Measurements from ENCODE around the gene MROH8.
"Not testable (repeated sequence)": the region's sequence is repeated elsewhere in the genome, so short reads cannot be mapped to it uniquely, and the experiment has no call there.

Gene MROH8

DNA sequence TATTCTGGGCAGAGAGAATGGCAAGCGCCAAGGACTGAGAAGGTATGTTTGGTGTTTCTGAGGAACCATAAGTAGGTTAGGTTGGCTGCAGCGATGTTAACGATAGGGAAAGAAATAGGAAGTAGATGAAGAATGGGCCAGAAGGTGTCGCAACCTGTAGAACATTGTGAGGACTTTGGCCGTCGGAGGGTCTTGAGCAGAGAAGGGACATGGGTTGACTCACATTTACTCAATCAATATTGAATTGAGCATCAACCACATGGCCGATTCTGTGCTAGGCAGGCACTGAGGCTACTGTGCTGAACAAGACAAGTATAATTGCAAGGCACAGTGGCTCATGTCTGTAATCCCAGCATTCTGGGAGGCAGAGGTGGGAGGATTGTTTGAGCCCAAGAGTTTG is 27.1 kb downstream of the MROH8 start:
- DNase-seq, result no peak

DNA sequence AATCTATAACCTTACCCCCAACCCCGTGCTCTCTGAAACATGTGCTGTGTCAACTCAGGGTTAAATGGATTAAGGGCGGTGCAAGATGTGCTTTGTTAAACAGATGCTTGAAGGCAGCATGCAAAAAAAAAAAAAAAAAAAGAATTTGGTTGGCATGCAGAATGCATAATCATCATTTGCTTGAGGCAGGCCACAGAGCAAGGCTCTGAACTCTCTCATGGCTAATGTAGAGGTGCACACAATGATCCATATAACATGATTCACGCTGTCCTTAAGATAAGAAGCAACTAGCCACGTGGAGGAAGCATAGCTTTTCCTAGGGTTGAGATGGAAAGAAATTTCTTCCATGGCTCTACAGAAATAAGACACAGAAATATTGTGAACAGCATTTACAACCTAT is 27.8 kb downstream of the MROH8 start:
- no peak for DNase-seq

DNA sequence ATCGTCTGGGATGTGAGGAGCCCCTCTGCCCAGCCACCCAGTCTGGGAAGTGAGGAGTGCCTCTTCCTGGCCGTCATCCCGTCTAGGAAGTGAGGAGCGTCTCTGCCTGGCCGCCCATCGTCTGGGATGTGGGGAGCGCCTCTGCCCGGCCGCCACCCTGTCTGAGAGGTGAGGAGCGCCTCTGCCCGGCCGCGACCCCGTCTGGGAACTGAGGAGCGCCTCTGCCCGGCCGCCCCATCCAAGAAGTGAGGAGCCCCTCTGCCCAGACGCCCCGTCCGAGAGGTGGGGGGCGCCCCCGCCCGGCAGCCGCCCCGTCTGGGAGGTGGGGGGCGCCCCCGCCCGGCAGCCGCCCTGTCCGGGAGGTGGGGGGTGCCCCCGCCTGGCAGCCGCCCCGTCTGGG is 28.5 kb downstream of the MROH8 start:
- not testable (repeated sequence) for DNase-seq

DNA sequence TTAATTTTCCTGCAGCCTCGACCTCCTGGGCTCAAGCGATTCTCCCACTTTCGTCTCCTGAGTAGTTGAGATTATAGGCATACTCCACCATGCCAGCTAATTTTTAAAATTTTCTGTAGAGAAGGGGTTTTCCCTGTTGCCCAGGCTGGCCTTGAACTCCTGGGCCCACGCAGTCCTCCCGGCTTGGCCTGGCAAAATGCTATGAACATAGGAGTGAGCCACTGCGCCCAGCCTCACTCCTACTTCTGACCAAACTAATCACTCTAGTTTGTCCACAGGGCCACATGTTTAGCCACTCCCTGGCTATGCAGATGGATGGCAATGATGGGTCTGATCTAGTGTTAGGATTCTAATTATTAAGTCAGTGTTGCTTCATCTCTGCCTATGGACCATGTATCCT is 32.1 kb downstream of the MROH8 start:
- no peak for DNase-seq

DNA sequence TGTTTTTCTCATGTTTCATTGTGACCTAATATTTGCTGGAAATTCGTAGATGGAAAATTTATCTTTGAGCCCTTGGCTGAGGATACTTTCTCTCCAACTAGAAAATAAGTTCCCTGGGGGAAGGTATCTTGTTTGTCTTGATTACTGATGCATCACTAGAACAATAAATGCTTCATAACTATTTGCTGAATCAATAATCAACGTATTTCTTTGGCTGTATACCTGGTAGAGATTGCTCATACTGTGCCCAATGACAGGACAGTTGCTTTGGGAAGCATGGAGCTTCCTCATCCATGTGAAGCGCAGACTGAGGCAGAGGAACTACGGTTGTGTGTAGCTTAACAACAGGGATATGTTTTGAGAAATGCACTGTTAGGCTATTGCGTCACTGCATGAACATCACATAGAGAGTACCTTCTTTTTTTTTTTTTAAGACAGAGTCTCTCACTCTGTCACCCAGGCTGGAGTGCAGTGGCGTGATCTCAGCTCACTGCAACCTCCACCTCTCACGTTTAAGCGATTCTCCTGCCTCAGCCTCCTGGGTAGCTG is 34.4 kb downstream of the MROH8 start:
- DNase-seq, result no peak

DNA sequence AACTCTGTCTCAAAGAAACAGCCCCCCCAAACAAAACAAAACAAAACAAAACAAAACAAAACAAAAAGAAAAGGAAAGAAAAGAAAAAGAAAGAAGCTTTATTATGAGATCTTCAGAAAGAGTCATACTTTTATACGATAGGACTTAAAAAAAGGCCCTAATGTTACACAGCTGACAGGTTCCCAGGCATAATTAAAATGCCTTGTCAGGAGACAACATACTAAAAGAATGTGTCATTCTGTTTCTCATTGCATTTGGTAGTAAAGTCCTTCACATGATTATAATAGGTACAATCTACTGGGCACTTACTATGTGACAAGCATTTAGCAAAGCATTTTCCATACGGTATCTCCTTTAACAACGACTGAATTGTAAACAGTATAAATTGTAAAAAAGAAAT is 36.6 kb downstream of the MROH8 start:
- no peak for DNase-seq

DNA sequence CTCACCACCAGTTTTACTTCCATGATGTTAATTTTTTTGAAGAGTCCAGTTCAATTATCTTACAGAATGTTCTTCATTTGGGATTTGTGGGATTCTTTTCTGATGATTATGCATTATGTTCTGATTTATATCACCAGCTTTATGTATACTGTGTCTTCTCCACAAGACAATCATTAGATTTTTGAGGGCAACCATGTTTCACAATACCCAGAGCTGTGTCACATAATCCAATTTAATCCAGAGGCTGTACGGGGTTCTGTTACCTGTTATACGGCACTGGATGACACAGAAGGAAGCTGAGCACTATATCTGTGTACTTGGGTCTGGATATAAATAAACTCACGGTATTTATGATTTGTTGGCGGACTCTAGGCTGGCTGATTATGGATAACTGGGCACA is 41.8 kb downstream of the MROH8 start:
- DNase-seq, result no peak

DNA sequence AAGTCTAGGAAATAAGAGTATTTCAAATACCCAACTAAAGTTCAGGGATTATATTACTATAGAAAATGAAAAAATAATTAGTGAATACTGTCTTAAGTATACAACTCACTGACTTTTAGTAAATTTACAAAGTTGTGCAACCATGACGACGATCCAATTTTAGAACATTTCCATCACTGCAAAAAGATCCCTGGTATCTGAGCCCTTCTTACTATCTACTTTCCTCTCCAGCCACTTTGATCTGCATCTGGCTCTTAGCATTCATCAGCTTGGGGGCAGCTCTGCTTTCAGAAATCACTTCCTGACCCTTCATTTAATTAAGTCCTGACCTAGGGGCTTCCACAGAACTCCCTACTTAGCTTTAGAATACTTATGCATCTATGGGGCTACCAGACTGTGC is 45.4 kb downstream of the MROH8 start:
- no peak for DNase-seq

DNA sequence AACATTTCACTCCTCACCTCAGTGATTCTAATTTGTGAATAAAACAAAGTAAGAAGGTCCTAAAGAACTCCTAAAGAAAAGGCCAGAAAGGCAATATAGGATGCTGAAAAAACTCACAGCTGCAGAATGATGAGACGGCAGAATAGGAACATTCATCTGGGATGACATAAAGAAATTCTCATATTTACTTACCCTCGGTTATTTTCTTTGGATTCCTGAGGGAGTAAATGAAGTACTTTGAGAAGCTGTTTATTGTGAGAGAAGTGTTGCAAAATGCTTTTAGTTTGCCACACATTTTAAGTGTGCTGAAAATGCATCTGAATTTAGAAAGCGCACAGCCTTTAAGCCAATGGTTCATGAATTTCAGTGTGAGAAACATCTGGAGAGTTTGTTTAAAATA is 47.9 kb downstream of the MROH8 start:
- no peak for DNase-seq

DNA sequence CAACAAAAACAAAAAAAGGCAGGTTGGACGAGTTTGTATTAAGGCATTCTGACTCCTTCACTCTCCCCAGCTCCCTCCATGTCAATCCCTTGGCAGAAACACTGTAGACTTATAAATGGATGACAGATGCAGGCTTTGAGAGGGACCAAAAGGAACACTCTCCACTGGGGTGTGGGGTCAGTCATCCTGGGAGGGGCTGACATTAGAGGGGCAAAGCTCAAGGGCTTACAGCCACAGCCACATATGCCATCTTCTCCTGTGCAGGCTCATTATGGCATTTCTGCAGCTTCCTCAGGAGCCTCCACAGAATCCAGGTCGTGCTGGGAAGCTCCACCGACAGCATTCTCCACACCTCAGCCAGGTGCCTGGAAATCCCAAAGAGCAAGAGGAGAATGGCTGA is 50.5 kb downstream of the MROH8 start:
- DNase-seq, result no peak

DNA sequence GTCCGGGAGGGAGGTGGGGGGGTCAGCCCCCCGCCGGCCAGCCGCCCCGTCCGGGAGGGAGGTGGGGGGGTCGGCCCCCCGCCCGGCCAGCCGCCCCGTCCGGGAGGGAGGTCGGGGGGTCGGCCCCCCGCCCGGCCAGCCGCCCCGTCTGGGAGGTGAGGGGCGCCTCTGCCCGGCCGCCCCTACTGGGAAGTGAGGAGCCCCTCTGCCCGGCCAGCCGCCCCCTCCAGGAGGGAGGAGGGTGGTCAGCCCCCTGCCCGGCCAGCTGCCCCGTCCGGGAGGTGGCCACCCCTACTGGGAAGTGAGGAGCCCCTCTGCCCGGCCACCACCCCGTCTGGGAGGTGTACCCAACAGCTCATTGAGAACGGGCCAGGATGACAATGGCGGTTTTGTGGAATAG is 53.1 kb downstream of the MROH8 start:
- DNase-seq, result not testable (repeated sequence)

DNA sequence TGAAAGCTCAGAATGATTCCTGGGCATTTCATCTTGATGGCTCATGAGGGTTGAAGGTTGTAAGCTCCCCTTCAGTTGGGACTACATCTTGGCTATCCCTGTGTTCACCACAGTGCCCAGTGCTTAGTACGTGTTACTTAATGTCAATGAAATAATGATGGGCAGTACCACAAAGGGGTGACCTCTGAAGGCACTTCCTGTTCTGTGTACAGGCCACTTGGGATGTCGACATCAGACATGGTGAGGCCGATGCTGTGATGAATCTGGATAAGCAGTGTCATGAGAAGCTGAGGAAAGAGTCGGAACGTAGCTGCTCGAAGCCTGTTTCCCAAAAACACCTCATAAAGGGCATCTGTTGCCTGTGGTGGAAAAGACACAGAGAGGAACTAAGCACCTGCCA is 55.9 kb downstream of the MROH8 start:
- DNase-seq, result no peak

DNA sequence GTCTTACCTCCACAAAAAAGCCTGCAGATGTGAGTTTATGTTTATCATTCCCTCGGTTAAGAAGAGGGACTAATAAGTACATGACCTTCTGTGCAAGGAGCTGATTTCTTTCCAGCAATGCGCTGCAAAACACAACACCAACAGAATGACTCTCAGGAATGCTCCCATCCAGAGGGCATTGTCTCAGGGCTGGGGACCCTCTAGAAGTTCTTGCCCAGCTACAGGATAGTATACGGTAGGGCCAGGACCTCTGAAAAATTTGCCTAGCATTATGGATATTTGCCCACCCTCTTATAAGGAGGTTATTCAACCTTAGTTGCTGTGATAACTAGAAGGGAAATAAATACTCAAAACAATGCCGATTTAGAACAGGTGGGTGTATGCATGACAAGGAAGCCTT is 58.9 kb downstream of the MROH8 start:
- DNase-seq, result no peak

DNA sequence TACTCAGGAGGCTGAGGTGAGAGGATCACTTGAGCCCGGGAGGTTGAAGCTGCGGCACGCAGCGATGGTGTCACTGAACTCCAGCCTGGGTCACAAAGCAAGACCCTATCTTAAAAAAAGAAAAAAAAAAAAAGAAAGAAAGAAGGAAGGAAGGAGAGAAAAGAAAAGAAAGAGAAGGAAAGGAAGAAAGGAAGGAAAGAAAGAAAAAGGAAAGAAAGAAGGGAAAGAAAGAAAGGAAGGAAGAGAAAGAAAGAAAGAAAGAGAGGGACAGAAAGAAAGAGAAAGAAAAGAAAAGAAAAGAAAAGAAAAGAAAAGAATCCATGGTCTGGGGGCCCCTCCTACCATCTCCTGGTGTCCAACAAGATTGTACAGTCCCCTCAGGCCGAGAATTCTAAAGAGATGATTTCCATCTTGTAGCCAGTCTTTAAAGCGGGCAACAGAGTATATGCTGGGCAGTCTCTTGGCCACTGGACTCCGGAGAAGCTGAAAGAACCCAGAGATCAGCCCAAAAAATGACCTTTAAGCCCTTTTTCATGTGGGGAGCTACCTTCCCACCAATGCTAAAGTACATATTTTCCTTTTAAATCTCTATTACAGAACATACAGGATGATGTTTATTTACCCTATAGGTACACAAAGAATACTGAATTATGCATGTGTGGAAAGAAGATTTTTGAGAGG is 59.9 kb downstream of the MROH8 start:
- DNase-seq, result no peak

DNA sequence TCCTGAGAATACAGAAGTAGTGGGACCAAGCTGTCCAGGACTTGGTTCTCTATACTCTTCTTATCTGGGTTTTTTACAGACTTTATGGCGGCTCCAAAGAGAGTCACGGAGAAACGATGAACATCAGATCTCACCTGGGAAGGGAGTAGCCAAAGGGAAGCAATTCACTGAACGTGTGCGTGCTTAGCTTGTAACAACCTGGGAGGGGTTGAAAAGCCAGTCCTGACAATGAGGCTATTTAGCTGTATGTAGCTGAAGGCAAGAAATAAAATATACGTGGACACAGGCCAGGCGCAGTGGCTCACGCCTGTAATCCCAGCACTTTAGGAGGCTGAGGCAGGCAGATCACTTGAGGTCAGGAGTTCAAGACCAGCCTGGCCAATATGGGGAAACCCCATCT is 65.3 kb downstream of the MROH8 start:
- no peak for DNase-seq

DNA sequence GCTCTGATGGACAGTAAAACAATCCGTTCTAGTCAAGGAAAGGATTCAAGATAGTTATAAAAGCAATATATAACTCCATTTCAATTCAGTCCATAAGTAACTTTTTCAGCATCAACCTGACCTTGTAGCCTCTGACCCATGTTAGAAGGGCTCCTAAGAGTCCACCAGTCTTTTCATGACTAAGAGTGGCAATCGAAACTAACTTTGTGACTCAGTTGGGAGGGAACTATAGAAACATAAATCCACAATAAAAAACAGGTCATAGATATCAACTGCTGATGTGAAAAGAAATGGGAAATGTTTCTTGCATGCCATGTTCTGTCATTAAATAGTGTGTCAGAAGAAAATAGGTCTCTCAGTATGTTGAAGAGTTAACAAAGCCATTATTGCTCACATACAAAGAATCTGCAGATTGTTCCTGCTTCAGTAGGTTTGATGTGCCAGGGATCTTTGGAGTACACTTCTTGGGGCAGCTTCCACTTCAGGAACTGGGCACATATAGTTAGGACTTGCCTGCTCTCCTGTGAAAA is 67.4 kb downstream of the MROH8 start:
- DNase-seq, result no peak

DNA sequence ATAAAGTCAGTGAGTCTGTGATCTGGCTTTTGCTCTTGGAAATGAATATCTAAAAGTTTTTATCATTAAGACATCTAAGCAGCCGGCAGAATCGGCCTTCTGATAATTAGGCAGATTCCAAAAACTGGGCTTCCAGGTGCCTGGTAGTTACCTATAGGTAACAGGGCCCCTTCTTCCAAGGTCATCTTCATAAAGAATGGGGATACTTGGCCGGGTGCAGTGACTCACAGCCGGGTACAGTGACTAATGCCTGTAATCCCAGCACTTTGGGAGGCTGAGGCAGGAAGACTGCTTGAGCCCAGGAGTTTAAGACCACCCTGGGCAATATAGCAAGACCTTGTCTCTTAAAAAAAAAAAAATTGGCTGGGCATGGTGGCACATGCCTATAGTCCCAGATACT is 70.7 kb downstream of the MROH8 start:
- DNase-seq, result peak; percentile 9

DNA sequence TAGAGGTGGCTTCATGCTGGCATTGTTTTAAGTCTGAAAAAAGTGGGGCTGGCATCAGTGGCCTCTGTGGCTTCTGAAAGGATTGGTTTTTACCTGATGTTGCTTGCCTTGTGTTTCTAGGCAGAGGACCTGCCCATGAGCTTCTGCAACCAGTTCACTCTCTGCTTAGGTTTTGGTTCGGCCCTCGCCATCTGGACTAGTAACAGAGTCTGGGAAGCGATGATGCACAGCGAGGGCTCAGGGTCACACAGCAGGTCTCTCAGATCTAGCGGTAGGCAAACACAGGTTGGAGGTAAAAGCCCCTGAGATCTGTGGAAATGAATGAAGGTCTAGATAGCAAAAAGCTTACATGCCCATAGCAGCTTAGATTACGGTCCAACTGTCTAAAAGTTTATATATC is 76.8 kb downstream of the MROH8 start:
- no peak for DNase-seq

DNA sequence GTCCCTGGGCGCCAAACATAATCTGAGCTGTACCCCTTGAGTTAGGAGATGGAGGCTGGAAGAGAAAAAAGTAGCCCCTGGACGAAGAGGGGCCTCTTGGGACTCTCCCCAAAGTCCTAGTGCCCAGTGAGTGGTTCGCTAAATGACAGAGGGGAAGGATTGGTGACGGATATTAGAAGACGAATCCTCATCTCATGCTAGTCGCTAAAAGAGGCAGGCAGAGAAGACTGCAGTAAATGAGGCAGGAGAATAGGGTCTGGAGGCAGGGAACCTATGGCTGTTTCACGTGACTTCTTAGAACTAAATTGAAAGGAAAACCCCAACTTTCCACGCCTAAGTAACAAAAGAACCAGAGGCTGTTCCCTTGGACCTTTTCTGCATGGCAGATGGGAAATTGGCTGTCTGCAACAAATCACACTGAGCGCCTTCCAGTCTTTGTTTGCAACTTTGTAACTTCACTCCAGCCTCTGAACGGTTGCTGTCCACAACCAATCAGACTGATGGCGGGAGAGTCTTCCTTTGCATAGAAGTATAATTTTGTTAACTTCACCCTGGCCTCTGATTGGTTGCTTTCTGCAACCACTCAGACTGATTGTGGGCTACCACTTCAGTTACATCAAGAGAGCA is 82.8 kb downstream of the MROH8 start:
- DNase-seq, result no peak

DNA sequence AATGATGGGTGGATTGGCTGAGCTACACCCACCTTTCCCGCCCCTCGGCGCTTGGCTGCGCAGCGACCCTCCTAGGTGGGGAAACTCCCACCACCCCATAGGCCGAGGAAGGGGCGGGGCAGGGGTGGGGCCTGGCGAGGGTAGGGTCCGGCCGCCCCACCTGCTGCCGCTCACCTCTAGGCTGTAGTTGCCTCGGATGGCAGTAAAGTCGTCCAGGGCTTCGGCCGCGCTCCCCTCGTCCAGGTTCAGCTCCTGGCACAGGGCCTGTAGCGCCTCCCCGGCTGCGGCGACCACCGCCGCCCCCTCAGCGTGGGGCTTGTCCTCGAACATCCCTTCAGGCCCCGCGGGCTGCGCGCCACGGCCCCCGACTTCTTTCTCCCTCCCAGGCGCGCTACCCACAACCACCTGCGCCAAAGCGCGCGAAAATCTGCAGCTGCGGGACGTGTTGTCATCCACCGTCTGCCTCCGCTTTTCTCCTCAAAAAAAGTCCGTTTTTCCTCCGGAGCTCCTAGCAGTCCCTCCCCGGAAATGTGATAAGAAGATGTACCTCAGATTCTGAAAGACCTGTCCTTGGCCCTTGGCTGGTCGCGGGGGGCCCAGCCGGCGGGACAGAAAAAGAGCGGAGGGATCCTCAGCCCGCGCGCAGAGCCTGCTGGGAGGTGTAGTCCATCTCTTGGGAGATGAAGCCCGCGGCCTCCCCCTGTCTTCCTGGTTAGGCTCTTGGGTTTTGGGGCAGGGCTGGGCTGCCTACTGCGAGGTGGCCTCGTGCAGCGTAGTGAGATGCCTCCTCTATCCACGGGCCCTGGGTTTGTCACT is 83.5 kb downstream of the MROH8 start, which contains the start of gene RBL1:
Gene RBL1, minus strand, starts transcription at position 399 of the 816 bp plus-strand sequence. Its CDS starts 69 bp downstream, at position 330.
- peak; percentile 83 for DNase-seq

DNA sequence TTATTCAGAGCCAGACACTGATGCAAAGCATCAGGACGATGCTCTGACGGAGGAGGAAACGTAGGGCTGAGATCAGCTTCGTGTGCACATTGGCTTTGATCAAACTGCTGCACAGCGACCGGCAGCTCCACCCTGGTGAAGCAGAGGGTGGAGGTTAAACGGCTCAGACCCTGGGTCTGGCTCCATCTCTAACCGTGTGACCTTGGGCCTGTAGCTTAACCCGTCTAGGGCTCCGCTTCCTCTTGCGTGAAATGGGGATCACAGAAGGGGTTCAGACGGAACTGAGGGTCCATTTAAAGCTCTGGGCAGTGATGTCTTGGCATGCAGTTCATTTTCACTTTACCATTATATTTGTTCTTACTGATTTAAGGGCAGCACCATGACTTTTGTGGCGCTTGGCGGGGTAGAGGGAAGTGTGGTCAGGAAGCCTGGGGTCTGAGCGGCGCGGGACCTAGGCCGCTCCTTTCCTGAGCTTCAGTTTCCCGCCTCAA is 84.2 kb downstream of the MROH8 start:
- peak; percentile 13 for DNase-seq

DNA sequence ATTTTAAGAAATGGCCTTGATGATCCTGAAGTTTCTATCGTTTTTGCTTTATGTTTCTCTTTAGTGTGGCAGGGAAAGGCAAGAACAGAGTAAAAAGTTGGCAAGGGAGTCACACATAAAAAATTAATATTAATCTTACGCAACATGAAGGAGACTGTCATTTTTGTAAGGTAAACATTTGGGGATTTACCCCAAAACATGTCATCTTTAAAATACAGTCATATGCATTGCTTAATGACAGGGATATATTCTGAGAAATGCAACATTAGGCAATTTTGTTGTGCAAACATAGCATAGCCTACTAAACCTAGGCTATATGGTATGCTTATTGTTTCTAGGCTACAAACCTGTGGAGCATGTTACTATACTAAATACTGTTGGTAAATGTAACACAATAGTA is 88.9 kb downstream of the MROH8 start:
- DNase-seq, result peak; percentile 4

DNA sequence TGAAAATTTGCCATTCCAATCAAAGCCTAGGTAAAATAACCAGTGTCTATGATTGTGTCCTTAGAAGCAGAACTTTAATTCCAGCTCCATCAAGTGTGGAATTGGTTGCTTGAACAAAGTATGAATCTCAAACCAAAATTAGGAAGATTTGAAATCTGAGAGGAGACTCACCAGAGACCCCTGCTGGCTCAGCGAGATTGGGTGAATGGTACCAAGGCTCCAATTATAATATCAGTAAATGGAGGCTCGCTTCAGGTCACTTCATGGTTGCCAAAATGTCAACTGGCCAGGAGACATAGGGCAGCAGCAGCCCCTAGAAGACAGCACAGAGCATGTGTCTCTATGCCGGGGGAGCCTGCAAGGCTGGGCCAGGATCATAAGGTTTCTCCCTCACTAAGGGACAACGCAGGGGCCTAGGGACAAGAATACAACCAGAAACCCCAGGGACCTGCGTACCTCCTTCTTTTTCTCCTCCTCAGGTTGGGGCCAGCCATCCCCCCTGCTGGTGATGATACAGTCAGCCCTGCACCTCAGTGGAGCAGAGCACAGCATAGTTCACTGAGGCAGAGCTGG is 97.5 kb downstream of the MROH8 start:
- no peak for DNase-seq
